NCI-H446 treated with DMSO at 0.1 percent for 48 hours (cell line): Measurements from ENCODE around the gene ECT2L.

ENCODE experiments used
- DNase-seq: peaks from one replicate; lab custom pipeline; 2025; lab: John Stamatoyannopoulos, UW

ECT2L gene

GRCh38 chr6:138857775-138858174 lies 61.9 kb downstream of the ECT2L start:
- DNase-seq = no peak

GRCh38 chr6:138862456-138862855 lies 66.6 kb downstream of the ECT2L start:
- DNase-seq = no peak

- DNase-seq = no peak
Observed at GRCh38 chr6:138863321-138863720, 67.4 kb downstream of the ECT2L start.

GRCh38 chr6:138864343-138864890 lies 68.5 kb downstream of the ECT2L start:
- no peak for DNase-seq

- no peak for DNase-seq
Observed at GRCh38 chr6:138865480-138866109, 69.7 kb downstream of the ECT2L start.

- no peak for DNase-seq
Observed at GRCh38 chr6:138868181-138868580, 72.3 kb downstream of the ECT2L start.

- DNase-seq = peak; percentile 57
Observed at GRCh38 chr6:138869398-138869797, 73.5 kb downstream of the ECT2L start.

- no peak for DNase-seq
Observed at GRCh38 chr6:138873191-138873590, 77.3 kb downstream of the ECT2L start.

GRCh38 chr6:138882369-138883017 lies 86.6 kb downstream of the ECT2L start:
- DNase-seq = no peak

GRCh38 chr6:138885156-138885819 lies 89.4 kb downstream of the ECT2L start:
- no peak for DNase-seq

GRCh38 chr6:138891255-138891986 lies 95.5 kb downstream of the ECT2L start:
- no peak for DNase-seq

GRCh38 chr6:138896104-138896756 lies 100.3 kb downstream of the ECT2L start:
- DNase-seq = no peak

- DNase-seq = no peak
Observed at GRCh38 chr6:138897031-138897430, 101.1 kb downstream of the ECT2L start.

GRCh38 chr6:138907167-138907566 lies 111.3 kb downstream of the ECT2L start:
- DNase-seq = no peak

- no peak for DNase-seq
Observed at GRCh38 chr6:138909511-138909910, 113.6 kb downstream of the ECT2L start.

- no peak for DNase-seq
Observed at GRCh38 chr6:138909975-138910374, 114.1 kb downstream of the ECT2L start.

- DNase-seq = no peak
Observed at GRCh38 chr6:138912308-138912707, 116.4 kb downstream of the ECT2L start.

GRCh38 chr6:138914701-138915100 lies 118.8 kb downstream of the ECT2L start:
- no peak for DNase-seq

GRCh38 chr6:138920906-138921305 lies 125.0 kb downstream of the ECT2L start:
- no peak for DNase-seq

- no peak for DNase-seq
Observed at GRCh38 chr6:138923561-138923960, 127.7 kb downstream of the ECT2L start.

- DNase-seq = no peak
Observed at GRCh38 chr6:138925806-138926205, 129.9 kb downstream of the ECT2L start.

GRCh38 chr6:138926579-138926978 lies 130.7 kb downstream of the ECT2L start:
- no peak for DNase-seq
